GM23338 (cell line): ENCODE data around the gene CSTB. TPM values are rescaled to one million over a fixed set of nuclear protein-coding genes. Genes with fewer than 3 reads are reported as not detected.

ENCODE experiments used
- ATAC-seq: fragments of 200-7000 bp; cut with Tn5 transposase; 3 replicates; pipeline ENCODE4 v1.9.1; 2020
- DNase-seq: peaks from one replicate; pipeline ENCODE4 v3.0.0-alpha.2; 2015; ENCODE audit warnings: low spot score
- H2AFZ ChIP-seq: fragments of 200-600 bp; sonication (generic); 2 replicates; pipeline ENCODE4 v1.8.0; 2016; ENCODE audit warnings: antibody characterized with exemption, mild to moderate bottlenecking, moderate library complexity
- H3F3A ChIP-seq: fragments of 200-600 bp; sonication (generic); replicated peaks from 2 replicates; pipeline ENCODE4 v1.8.0; 2017; ENCODE audit warnings: antibody characterized with exemption, mixed run types, low read depth
- H3K27ac ChIP-seq: fragments of 200-600 bp; sonication (generic); 2 replicates; pipeline ENCODE4 v1.6.1; 2016; ENCODE audit warnings: low read depth
- H3K27me3 ChIP-seq: fragments of 200-600 bp; sonication (generic); 2 replicates; pipeline ENCODE4 v1.8.0; 2016; ENCODE audit warnings: mild to moderate bottlenecking, mixed run types, moderate library complexity; ENCODE audit not compliant: insufficient read depth
- H3K36me3 ChIP-seq: fragments of 200-600 bp; sonication (generic); 2 replicates; pipeline ENCODE4 v1.8.0; 2016; ENCODE audit warnings: mild to moderate bottlenecking; ENCODE audit not compliant: insufficient read depth
- H3K4me1 ChIP-seq: fragments of 200-600 bp; sonication (generic); 2 replicates; pipeline ENCODE4 v1.8.0; 2016; ENCODE audit warnings: mild to moderate bottlenecking, moderate library complexity; ENCODE audit not compliant: insufficient read depth
- H3K4me2 ChIP-seq: fragments of 200-600 bp; sonication (generic); 2 replicates; pipeline ENCODE4 v1.7.1; 2017; ENCODE audit warnings: mixed run types
- H3K4me3 ChIP-seq: fragments of 200-600 bp; sonication (generic); 2 replicates; pipeline ENCODE4 v1.6.1; 2016; ENCODE audit warnings: mixed run types
- H3K79me2 ChIP-seq: fragments of 200-600 bp; sonication (generic); replicated peaks from 2 replicates; pipeline ENCODE4 v1.8.0; 2017; ENCODE audit warnings: mild to moderate bottlenecking; ENCODE audit not compliant: insufficient read depth
- H3K9me2 ChIP-seq: fragments of 200-600 bp; sonication (generic); 2 replicates; pipeline ENCODE4 v1.8.0; 2017; ENCODE audit not compliant: insufficient read depth
- H4K20me1 ChIP-seq: fragments of 200-600 bp; sonication (generic); replicated peaks from 2 replicates; pipeline ENCODE4 v1.8.0; 2017; ENCODE audit warnings: mild to moderate bottlenecking; ENCODE audit not compliant: insufficient read depth
- H3K27ac Mint-ChIP-seq: 2 replicates; pipeline ENCODE4 v1.8.0; 2020; ENCODE audit warnings: inconsistent platforms, mild to moderate bottlenecking, moderate library complexity, mixed read lengths
- H3K27me3 Mint-ChIP-seq: 3 replicates; pipeline ENCODE4 v1.8.0; 2022; ENCODE audit warnings: low read depth, mild to moderate bottlenecking, moderate library complexity, mixed read lengths, inconsistent platforms; ENCODE audit not compliant: insufficient read depth, poor library complexity
- H3K36me3 Mint-ChIP-seq: 3 replicates; pipeline ENCODE4 v1.8.0; 2021; ENCODE audit warnings: low read depth, mild to moderate bottlenecking, inconsistent platforms, moderate library complexity, mixed read lengths
- H3K4me1 Mint-ChIP-seq: 3 replicates; pipeline ENCODE4 v1.8.0; 2020; ENCODE audit warnings: mild to moderate bottlenecking, inconsistent platforms, mixed read lengths
- H3K4me3 Mint-ChIP-seq: 3 replicates; pipeline ENCODE4 v1.8.0; 2021; ENCODE audit warnings: moderate library complexity, mild to moderate bottlenecking, inconsistent platforms, mixed read lengths
- H3K9me3 Mint-ChIP-seq: 3 replicates; pipeline ENCODE4 v1.8.0; 2020; ENCODE audit warnings: moderate library complexity, mild to moderate bottlenecking, inconsistent platforms, mixed read lengths
- EZH2 ChIP-seq: fragments of 200-600 bp; sonication (generic); IDR thresholded peaks from one replicate; pipeline ENCODE4 v1.8.0; 2017; ENCODE audit warnings: antibody characterized with exemption, mild to moderate bottlenecking, low read depth; ENCODE audit not compliant: unreplicated experiment
- EZH2phosphoT487 ChIP-seq: fragments of 200-600 bp; sonication (generic); IDR thresholded peaks from one replicate; pipeline ENCODE4 v1.8.1; 2018; ENCODE audit warnings: antibody characterized with exemption; ENCODE audit not compliant: unreplicated experiment
- JUNB ChIP-seq: IDR thresholded peaks from one replicate; pipeline ENCODE4 v1.6.1; 2016; ENCODE audit warnings: antibody characterized with exemption; ENCODE audit not compliant: unreplicated experiment
- NANOG ChIP-seq: IDR thresholded peaks from 2 replicates; pipeline ENCODE4 v1.6.1; 2016; ENCODE audit warnings: antibody characterized with exemption, borderline replicate concordance
- POLR2AphosphoS5 ChIP-seq: IDR thresholded peaks from 2 replicates; pipeline ENCODE4 v1.6.1; 2016; ENCODE audit warnings: antibody characterized with exemption, low read depth
- STAT1 ChIP-seq: IDR thresholded peaks from one replicate; pipeline ENCODE4 v1.6.1; 2016; ENCODE audit warnings: antibody characterized with exemption; ENCODE audit not compliant: unreplicated experiment
- ZNF331 ChIP-seq: fragments of 250-450 bp; sonication (Bioruptor Pico); IDR thresholded peaks from 2 replicates; pipeline ENCODE4 v1.5.0; 2020; ENCODE audit warnings: low read depth, mild to moderate bottlenecking, moderate library complexity
- polyA plus RNA-seq: library from polyadenylated mRNA; unstranded; fragments of >200 nt; fragmentation: Nextera tagmentation; extraction: Ambion mirVana; gene quantifications from 2 replicates; pipeline ENCODE4 v1.2.1, GENCODE V29; 2016
- total RNA-seq: library from RNA; depleted of rRNA; stranded (reverse); fragments of >200 nt; shearing (Covaris generic); gene quantifications from 2 replicates; pipeline ENCODE4 v1.2.3, GENCODE V29; 2014
- TF ChIP-seq, protein P1 (sequence below): IDR thresholded peaks from one replicate; pipeline ENCODE4 v1.6.1; 2018; ENCODE audit warnings: antibody characterized with exemption; ENCODE audit not compliant: unreplicated experiment
- TF ChIP-seq, protein P2 (sequence below): fragments of 250-450 bp; sonication (Bioruptor Pico); IDR thresholded peaks from 2 replicates; pipeline ENCODE4 v1.5.0; 2020; ENCODE audit warnings: mild to moderate bottlenecking, moderate library complexity
- TF ChIP-seq, protein P3 (sequence below): IDR thresholded peaks from 2 replicates; pipeline ENCODE4 v1.6.1; 2016; ENCODE audit warnings: antibody characterized with exemption

CSTB gene
- total and polyA plus RNA-seq, 2 experiments from 2014 or later = 10.0 to 142 TPM

DNA sequence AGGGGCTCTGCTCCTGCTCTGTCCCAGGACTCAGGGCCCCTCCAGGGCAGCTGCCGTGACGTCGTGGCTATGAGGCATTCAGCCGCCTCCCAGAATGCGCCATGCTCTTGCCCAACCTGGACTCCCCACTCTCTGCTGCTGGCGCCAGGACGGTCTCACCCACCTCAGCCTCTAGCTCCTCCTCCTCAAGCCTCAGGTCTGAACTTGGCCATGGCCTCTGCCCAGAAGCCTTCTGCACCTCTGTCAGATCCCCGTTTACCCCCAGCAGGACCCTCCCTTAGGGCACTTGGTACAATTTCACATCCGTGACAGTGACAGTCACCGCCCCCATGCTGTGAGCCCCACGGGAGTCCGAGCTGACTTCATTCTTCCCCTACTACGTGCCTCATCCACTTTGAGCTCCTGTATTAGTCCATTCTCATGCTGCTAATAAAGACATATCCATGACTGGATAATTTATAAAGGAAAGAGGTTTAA, 4.9 kb downstream of the CSTB start:
- TF ChIP-seq EZH2 = no peak
- TF ChIP-seq, protein P1, sequence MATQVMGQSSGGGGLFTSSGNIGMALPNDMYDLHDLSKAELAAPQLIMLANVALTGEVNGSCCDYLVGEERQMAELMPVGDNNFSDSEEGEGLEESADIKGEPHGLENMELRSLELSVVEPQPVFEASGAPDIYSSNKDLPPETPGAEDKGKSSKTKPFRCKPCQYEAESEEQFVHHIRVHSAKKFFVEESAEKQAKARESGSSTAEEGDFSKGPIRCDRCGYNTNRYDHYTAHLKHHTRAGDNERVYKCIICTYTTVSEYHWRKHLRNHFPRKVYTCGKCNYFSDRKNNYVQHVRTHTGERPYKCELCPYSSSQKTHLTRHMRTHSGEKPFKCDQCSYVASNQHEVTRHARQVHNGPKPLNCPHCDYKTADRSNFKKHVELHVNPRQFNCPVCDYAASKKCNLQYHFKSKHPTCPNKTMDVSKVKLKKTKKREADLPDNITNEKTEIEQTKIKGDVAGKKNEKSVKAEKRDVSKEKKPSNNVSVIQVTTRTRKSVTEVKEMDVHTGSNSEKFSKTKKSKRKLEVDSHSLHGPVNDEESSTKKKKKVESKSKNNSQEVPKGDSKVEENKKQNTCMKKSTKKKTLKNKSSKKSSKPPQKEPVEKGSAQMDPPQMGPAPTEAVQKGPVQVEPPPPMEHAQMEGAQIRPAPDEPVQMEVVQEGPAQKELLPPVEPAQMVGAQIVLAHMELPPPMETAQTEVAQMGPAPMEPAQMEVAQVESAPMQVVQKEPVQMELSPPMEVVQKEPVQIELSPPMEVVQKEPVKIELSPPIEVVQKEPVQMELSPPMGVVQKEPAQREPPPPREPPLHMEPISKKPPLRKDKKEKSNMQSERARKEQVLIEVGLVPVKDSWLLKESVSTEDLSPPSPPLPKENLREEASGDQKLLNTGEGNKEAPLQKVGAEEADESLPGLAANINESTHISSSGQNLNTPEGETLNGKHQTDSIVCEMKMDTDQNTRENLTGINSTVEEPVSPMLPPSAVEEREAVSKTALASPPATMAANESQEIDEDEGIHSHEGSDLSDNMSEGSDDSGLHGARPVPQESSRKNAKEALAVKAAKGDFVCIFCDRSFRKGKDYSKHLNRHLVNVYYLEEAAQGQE = no peak
- TF ChIP-seq NANOG = no peak
- TF ChIP-seq POLR2AphosphoS5 = no peak
- no peak for TF ChIP-seq ZNF331
- TF ChIP-seq, protein P2, sequence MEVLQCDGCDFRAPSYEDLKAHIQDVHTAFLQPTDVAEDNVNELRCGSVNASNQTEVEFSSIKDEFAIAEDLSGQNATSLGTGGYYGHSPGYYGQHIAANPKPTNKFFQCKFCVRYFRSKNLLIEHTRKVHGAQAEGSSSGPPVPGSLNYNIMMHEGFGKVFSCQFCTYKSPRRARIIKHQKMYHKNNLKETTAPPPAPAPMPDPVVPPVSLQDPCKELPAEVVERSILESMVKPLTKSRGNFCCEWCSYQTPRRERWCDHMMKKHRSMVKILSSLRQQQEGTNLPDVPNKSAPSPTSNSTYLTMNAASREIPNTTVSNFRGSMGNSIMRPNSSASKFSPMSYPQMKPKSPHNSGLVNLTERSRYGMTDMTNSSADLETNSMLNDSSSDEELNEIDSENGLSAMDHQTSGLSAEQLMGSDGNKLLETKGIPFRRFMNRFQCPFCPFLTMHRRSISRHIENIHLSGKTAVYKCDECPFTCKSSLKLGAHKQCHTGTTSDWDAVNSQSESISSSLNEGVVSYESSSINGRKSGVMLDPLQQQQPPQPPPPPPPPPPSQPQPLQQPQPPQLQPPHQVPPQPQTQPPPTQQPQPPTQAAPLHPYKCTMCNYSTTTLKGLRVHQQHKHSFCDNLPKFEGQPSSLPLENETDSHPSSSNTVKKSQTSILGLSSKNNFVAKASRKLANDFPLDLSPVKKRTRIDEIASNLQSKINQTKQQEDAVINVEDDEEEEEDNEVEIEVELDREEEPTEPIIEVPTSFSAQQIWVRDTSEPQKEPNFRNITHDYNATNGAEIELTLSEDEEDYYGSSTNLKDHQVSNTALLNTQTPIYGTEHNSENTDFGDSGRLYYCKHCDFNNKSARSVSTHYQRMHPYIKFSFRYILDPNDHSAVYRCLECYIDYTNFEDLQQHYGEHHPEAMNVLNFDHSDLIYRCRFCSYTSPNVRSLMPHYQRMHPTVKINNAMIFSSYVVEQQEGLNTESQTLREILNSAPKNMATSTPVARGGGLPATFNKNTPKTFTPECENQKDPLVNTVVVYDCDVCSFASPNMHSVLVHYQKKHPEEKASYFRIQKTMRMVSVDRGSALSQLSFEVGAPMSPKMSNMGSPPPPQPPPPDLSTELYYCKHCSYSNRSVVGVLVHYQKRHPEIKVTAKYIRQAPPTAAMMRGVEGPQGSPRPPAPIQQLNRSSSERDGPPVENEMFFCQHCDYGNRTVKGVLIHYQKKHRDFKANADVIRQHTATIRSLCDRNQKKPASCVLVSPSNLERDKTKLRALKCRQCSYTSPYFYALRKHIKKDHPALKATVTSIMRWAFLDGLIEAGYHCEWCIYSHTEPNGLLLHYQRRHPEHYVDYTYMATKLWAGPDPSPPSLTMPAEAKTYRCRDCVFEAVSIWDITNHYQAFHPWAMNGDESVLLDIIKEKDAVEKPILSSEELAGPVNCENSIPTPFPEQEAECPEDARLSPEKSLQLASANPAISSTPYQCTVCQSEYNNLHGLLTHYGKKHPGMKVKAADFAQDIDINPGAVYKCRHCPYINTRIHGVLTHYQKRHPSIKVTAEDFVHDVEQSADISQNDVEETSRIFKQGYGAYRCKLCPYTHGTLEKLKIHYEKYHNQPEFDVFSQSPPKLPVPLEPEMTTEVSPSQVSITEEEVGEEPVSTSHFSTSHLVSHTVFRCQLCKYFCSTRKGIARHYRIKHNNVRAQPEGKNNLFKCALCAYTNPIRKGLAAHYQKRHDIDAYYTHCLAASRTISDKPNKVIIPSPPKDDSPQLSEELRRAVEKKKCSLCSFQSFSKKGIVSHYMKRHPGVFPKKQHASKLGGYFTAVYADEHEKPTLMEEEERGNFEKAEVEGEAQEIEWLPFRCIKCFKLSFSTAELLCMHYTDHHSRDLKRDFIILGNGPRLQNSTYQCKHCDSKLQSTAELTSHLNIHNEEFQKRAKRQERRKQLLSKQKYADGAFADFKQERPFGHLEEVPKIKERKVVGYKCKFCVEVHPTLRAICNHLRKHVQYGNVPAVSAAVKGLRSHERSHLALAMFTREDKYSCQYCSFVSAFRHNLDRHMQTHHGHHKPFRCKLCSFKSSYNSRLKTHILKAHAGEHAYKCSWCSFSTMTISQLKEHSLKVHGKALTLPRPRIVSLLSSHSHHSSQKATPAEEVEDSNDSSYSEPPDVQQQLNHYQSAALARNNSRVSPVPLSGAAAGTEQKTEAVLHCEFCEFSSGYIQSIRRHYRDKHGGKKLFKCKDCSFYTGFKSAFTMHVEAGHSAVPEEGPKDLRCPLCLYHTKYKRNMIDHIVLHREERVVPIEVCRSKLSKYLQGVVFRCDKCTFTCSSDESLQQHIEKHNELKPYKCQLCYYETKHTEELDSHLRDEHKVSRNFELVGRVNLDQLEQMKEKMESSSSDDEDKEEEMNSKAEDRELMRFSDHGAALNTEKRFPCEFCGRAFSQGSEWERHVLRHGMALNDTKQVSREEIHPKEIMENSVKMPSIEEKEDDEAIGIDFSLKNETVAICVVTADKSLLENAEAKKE (CRISPR knock-in tag) = no peak
- TF ChIP-seq STAT1 = no peak
- TF ChIP-seq JUNB = no peak
- TF ChIP-seq, protein P3, sequence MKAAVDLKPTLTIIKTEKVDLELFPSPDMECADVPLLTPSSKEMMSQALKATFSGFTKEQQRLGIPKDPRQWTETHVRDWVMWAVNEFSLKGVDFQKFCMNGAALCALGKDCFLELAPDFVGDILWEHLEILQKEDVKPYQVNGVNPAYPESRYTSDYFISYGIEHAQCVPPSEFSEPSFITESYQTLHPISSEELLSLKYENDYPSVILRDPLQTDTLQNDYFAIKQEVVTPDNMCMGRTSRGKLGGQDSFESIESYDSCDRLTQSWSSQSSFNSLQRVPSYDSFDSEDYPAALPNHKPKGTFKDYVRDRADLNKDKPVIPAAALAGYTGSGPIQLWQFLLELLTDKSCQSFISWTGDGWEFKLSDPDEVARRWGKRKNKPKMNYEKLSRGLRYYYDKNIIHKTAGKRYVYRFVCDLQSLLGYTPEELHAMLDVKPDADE = no peak
- no peak for TF ChIP-seq EZH2phosphoT487
- peaks cover 5% of the 10 kb centered on the region for H3K36me3 ChIP-seq
- no peaks in the 10 kb centered on the region for H3K27me3 ChIP-seq
- H3K79me2 ChIP-seq = peaks cover 16% of the 10 kb centered on the region
- H3K4me3 ChIP-seq = no peak overlapping the region
- H4K20me1 ChIP-seq = no peaks in the 10 kb centered on the region
- H3K4me1 Mint-ChIP-seq = peaks cover 61% of the 10 kb centered on the region
- DNase-seq = no peak
- no peak overlapping the region; the same call in 2 of the 3 replicates for H3K4me3 Mint-ChIP-seq
- no peak for ATAC-seq
- peaks cover 31% of the 10 kb centered on the region for H3K4me1 ChIP-seq
- peaks cover 19% of the 10 kb centered on the region for H3K27me3 Mint-ChIP-seq
- H2AFZ ChIP-seq = no peak overlapping the region
- H3K4me2 ChIP-seq = no peak overlapping the region
- peaks cover 6% of the 10 kb centered on the region; the same call in 1 of the 2 replicates for H3F3A ChIP-seq
- H3K27ac Mint-ChIP-seq = peak overlapping the region; percentile 29
- no peaks in the 10 kb centered on the region for H3K9me3 Mint-ChIP-seq
- peaks cover 27% of the 10 kb centered on the region for H3K36me3 Mint-ChIP-seq
- H3K27ac ChIP-seq = no peak overlapping the region
- no peaks in the 10 kb centered on the region for H3K9me2 ChIP-seq
